ENCODE measurements around the gene MEG3. TPM values are rescaled to one million over a fixed set of nuclear protein-coding genes. Genes with fewer than 3 reads are reported as not detected.

The MEG3 gene
- total RNA-seq: 20.6 TPM
- long read RNA-seq, full-length matches to known transcripts: 15 of 16 reads
- long read RNA-seq, partial matches to known transcripts: 1 of 16 reads
- long read RNA-seq, other reads (novel, unspliced or antisense): 0 of 16 reads

- peak; percentile 66 for ATAC-seq
- peak; percentile 64 for DNase-seq
- intact Hi-C loops (cut with micrococcal nuclease): no loop called here
Measured at GRCh38 chr14:100825713-100826331, at the start of gene MEG3. Gene MEG3, plus strand, starts transcription at chr14:100826118.

GRCh38 chr14:100776681-100777365 is 49.1 kb upstream of the MEG3 start:
- intact Hi-C loops (cut with micrococcal nuclease): no loop called here
- ATAC-seq (no peak), DNase-seq (no peak)

- ATAC-seq (no peak), DNase-seq (no peak)
- intact Hi-C loops (cut with micrococcal nuclease): no loop called here
Measured at GRCh38 chr14:100777366-100777817, 48.5 kb upstream of the MEG3 start.

- DNase-seq (no peak), ATAC-seq (no peak)
- intact Hi-C loops (cut with micrococcal nuclease): no loop called here
Measured at GRCh38 chr14:100777818-100778525, 47.9 kb upstream of the MEG3 start.

GRCh38 chr14:100778526-100778882 is 47.4 kb upstream of the MEG3 start:
- intact Hi-C loops (cut with micrococcal nuclease): no loop called here
- DNase-seq: no peak
- ATAC-seq: no peak

GRCh38 chr14:100778951-100779690 is 46.8 kb upstream of the MEG3 start:
- ATAC-seq (no peak), DNase-seq (no peak)
- intact Hi-C loops (cut with micrococcal nuclease): no loop called here

- intact Hi-C loops (cut with micrococcal nuclease): no loop called here
- ATAC-seq: no peak
- no peak for DNase-seq
Measured at GRCh38 chr14:100779691-100780080, 46.2 kb upstream of the MEG3 start.

- ATAC-seq (no peak), DNase-seq (no peak)
- intact Hi-C loops (cut with micrococcal nuclease): no loop called here
Measured at GRCh38 chr14:100780246-100780645, 45.7 kb upstream of the MEG3 start.

- intact Hi-C loops (cut with micrococcal nuclease): no loop called here
- no peak for DNase-seq
- no peak for ATAC-seq
Measured at GRCh38 chr14:100780646-100781355, 45.1 kb upstream of the MEG3 start.

- DNase-seq (no peak), ATAC-seq (no peak)
- intact Hi-C loops (cut with micrococcal nuclease): no loop called here
Measured at GRCh38 chr14:100781952-100782351, 44.0 kb upstream of the MEG3 start.

- no peak for DNase-seq
- intact Hi-C loops (cut with micrococcal nuclease): no loop called here
- ATAC-seq: no peak
Measured at GRCh38 chr14:100782516-100783320, 43.2 kb upstream of the MEG3 start.

- ATAC-seq (no peak), DNase-seq (no peak)
- intact Hi-C loops (cut with micrococcal nuclease): no loop called here
Measured at GRCh38 chr14:100783630-100784370, 42.1 kb upstream of the MEG3 start.

GRCh38 chr14:100784523-100785337 is 41.2 kb upstream of the MEG3 start:
- intact Hi-C loops (cut with micrococcal nuclease): no loop called here
- ATAC-seq (no peak), DNase-seq (no peak)

GRCh38 chr14:100785338-100785615 is 40.6 kb upstream of the MEG3 start:
- intact Hi-C loops (cut with micrococcal nuclease): no loop called here
- ATAC-seq: no peak
- DNase-seq: no peak

GRCh38 chr14:100785626-100786025 is 40.3 kb upstream of the MEG3 start:
- intact Hi-C loops (cut with micrococcal nuclease): no loop called here

GRCh38 chr14:100786131-100786530 is 39.8 kb upstream of the MEG3 start:
- no peak for ATAC-seq
- no peak for DNase-seq
- intact Hi-C loops (cut with micrococcal nuclease): no loop called here

More at GRCh38 chr14:100785626-100786025, 40.3 kb upstream of the MEG3 start:
- ATAC-seq: no peak
- DNase-seq: no peak
